ENCODE measurements around the gene B4GAT1. TPM values are rescaled to one million over a fixed set of nuclear protein-coding genes. Genes with fewer than 3 reads are reported as not detected.

B4GAT1 gene
- total RNA-seq (10 to 100 TPM; 28.2 to 45.1 TPM), polyA plus RNA-seq (ENCODE audit: insufficient read depth, low read depth, low replicate concordance) (23.2 TPM)
- long read RNA-seq, donor 1, transcript B4GAT1-201 (2 exons, 2,072 nt), result major isoform, 26 of 26 reads
- long read RNA-seq, donor 1, partial matches to known transcripts, result 0 of 26 reads
- long read RNA-seq, donor 1, other reads (novel, unspliced or antisense), result 0 of 26 reads
- long read RNA-seq, donor 2, transcript B4GAT1-201 (2 exons, 2,072 nt), result major isoform, 17 of 17 reads
- long read RNA-seq, donor 2, partial matches to known transcripts, result 0 of 17 reads
- long read RNA-seq, donor 2, other reads (novel, unspliced or antisense), result 0 of 17 reads

- no peaks in the 10 kb centered on the region for H3K36me3 ChIP-seq (ENCODE audit: low read depth, missing control alignments)
- WGBS, 2 donors, result 1 to 2% methylated on average over 35 to 64 of the region's 101 CpGs
- intact Hi-C loops (cut with DNase I; ENCODE audit: low total_unique reads), result no loop called here
Observed at GRCh38 chr11:66347425-66348276, at the start of gene B4GAT1. TSS of gene B4GAT1 (minus strand) at chr11:66347629. CDS start at chr11:66347545, 84 bp downstream.

DNA sequence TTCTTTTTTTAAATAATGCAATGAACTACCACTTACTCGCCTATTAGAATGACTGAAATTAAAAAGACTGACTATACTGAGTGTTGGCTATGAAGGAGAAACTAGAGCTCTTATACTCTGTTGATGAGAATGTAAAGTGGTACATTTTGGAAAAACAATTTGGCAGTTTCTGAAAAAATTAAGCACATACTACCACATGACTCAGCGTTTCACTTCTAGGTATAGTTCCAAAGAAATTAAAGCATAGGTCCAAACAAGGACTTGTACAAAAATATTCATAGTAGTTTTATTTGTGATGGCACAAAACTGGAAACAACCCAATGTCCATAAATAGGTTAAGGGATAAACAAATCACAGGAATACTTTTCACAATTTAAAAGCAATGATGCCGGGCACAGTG is 46.5 kb upstream of the B4GAT1 start:
- Histone ChIP-seq H3K9me3 (no peaks in the 10 kb centered on the region), H3K36me3 (ENCODE audit: low read depth, missing control alignments) (no peaks in the 10 kb centered on the region), H3K4me1 (no peaks in the 10 kb centered on the region), H3K4me3 (no peak overlapping the region), H3K27ac (no peak overlapping the region), H3K27me3 (no peaks in the 10 kb centered on the region)
- TF ChIP-seq POLR2A (IDR thresholded peaks at IDR 0.05) (no peak), CTCF (IDR thresholded peaks at IDR 0.05) (no peak)
- no peak for DNase-seq
- intact Hi-C loops (cut with DNase I; ENCODE audit: low total_unique reads), result no loop called here
- WGBS, 2 donors, result 69 to 79% methylated on average over 3 of the region's 3 CpGs

More at GRCh38 chr11:66347425-66348276, at the start of gene B4GAT1:
- Histone ChIP-seq H3K4me3 (peak within 1 kb of the TSS; percentile 68 to 88), H3K4me1 (peaks cover 32% of the 10 kb centered on the region), H3K9me3 (no peaks in the 10 kb centered on the region), H3K27ac (peak within 1 kb of the TSS; percentile 81 to 89), H3K27me3 (no peaks in the 10 kb centered on the region)
- peak; percentile 86 for DNase-seq
- TF ChIP-seq POLR2A (IDR thresholded peaks at IDR 0.05), result no peak
- no peak for TF ChIP-seq CTCF (IDR thresholded peaks at IDR 0.05)

DNA sequence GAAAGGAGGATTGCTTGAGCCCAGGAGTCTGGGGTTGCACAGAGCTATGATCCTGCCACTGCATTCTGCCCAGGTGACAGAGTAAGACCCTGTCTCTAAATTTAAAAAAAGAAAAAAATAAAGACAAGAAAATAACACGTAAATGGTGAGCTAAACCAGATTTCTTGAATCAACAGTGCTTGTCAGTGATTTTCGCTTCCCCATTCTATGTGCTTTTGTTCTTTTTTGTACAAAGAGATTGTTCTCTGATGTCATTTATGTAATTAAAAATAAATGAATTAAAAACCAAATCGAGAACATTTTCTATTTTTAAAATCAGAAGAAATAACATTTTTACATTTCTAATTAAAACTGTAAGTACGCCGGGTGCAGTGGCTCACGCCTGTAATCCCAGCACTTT is 43.9 kb upstream of the B4GAT1 start:
- Histone ChIP-seq H3K9me3 (no peaks in the 10 kb centered on the region), H3K36me3 (ENCODE audit: low read depth, missing control alignments) (no peaks in the 10 kb centered on the region), H3K4me1 (no peaks in the 10 kb centered on the region), H3K27me3 (no peaks in the 10 kb centered on the region), H3K27ac (no peak overlapping the region), H3K4me3 (no peak overlapping the region)
- DNase-seq, result no peak
- 77 to 87% methylated on average over 6 of the region's 6 CpGs for WGBS, 2 donors
- intact Hi-C loops (cut with DNase I; ENCODE audit: low total_unique reads), result no loop called here
- TF ChIP-seq CTCF (IDR thresholded peaks at IDR 0.05), result no peak
- TF ChIP-seq POLR2A (IDR thresholded peaks at IDR 0.05), result no peak

GRCh38 chr11:66388780-66389386 is 41.5 kb upstream of the B4GAT1 start:
- Histone ChIP-seq H3K27ac (no peak overlapping the region), H3K4me3 (no peak overlapping the region), H3K27me3 (no peaks in the 10 kb centered on the region), H3K4me1 (no peaks in the 10 kb centered on the region), H3K9me3 (no peaks in the 10 kb centered on the region), H3K36me3 (ENCODE audit: low read depth, missing control alignments) (no peaks in the 10 kb centered on the region)
- intact Hi-C loops (cut with DNase I; ENCODE audit: low total_unique reads), result no loop called here
- WGBS, 2 donors, result 55 to 66% methylated on average over 8 of the region's 8 CpGs
- peak; percentile 76 for DNase-seq
- TF ChIP-seq CTCF (IDR thresholded peaks at IDR 0.05) (peak in 2 of 3 experiments; percentile 50 to 62), POLR2A (IDR thresholded peaks at IDR 0.05) (no peak)

All from testis (tissue), 5 donors.